BLaER1 (cell line): Measurements from ENCODE around the gene CAV2.
"Not testable (repeated sequence)": the region's sequence is repeated elsewhere in the genome, so short reads cannot be mapped to it uniquely, and the experiment has no call there.

Source experiments
- H3K27ac ChIP-seq: shearing (Covaris generic); formaldehyde crosslinking; 2 replicates; pipeline ENCODE4 v1.8.1; 2022
- H3K27me3 ChIP-seq: shearing (Covaris generic); formaldehyde crosslinking; 2 replicates; pipeline ENCODE4 v1.8.1; 2022
- H3K36me3 ChIP-seq: shearing (Covaris generic); formaldehyde crosslinking; 2 replicates; pipeline ENCODE4 v1.8.1; 2022
- H3K4me1 ChIP-seq: shearing (Covaris generic); formaldehyde crosslinking; 2 replicates; pipeline ENCODE4 v1.8.1; 2022
- H3K4me2 ChIP-seq: shearing (Covaris generic); formaldehyde crosslinking; 2 replicates; pipeline ENCODE4 v1.8.1; 2022
- H3K4me3 ChIP-seq: shearing (Covaris generic); formaldehyde crosslinking; 2 replicates; pipeline ENCODE4 v1.8.1; 2022
- H3K9ac ChIP-seq: shearing (Covaris generic); formaldehyde crosslinking; 2 replicates; pipeline ENCODE4 v1.8.1; 2022
- H3K9me3 ChIP-seq: shearing (Covaris generic); formaldehyde crosslinking; 2 replicates; pipeline ENCODE4 v1.8.1; 2022
- H4K20me1 ChIP-seq: shearing (Covaris generic); formaldehyde crosslinking; 2 replicates; pipeline ENCODE4 v1.8.1; 2022
- Cebpa-rat ChIP-seq: shearing (Covaris generic); IDR thresholded peaks from 2 replicates; pipeline ENCODE4 v1.8.1; 2022

The CAV2 gene

DNA sequence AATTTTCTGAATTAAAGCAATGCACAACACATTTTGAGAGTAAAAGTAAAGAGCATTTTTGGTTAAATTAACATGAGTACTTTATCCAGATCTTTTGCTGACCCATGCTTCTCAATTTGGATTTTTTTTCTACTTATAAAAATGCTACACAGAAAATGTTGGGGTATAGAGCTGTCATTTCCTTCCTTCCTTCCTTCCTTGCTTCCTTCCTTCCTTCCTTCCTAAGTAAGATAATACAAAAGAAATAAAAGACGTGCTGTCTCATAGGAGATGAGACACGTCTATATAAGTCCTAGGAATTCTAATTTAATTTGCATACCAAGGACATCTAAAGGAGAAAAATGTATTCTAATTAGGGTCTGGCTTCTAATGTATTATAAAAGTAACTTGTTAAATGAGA, 31.0 kb upstream of the CAV2 start:
- no peaks in the 10 kb centered on the region for H3K9me3 ChIP-seq
- H3K4me1 ChIP-seq: no peaks in the 10 kb centered on the region
- H3K4me3 ChIP-seq: no peak overlapping the region
- H3K4me2 ChIP-seq: no peak overlapping the region
- no peaks in the 10 kb centered on the region for H3K36me3 ChIP-seq
- H3K27ac ChIP-seq: no peak overlapping the region
- TF ChIP-seq Cebpa-rat: no peak
- no peaks in the 10 kb centered on the region for H4K20me1 ChIP-seq
- H3K9ac ChIP-seq: no peak overlapping the region
- no peaks in the 10 kb centered on the region for H3K27me3 ChIP-seq

DNA sequence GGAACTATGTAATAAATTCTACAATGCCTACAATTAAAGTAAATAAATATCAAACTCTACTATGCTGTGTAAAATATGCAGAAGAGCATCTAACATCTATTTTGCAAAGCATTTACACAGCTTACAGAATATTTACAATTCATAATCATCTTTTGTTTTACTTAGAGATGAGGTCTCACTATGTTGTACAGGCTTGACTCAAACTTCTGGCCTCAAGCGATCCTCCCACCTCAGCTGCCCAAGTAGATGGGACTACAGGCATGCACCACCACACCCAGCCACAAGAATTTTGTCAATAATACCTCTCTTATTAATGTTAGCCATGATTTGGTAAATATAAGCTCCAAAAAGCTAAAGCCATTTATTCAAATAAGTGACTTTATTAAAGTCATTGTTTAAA, 21.9 kb upstream of the CAV2 start:
- Histone ChIP-seq H3K4me3 (no peak overlapping the region), H3K4me1 (no peaks in the 10 kb centered on the region), H3K36me3 (no peaks in the 10 kb centered on the region), H3K9me3 (0 out of 2 replicates have a peak, but pooled peaks cover 6% of the 10 kb centered on the region), H3K27me3 (no peaks in the 10 kb centered on the region), H4K20me1 (no peaks in the 10 kb centered on the region), H3K27ac (no peak overlapping the region), H3K4me2 (no peak overlapping the region), H3K9ac (no peak overlapping the region)
- no peak for TF ChIP-seq Cebpa-rat

DNA sequence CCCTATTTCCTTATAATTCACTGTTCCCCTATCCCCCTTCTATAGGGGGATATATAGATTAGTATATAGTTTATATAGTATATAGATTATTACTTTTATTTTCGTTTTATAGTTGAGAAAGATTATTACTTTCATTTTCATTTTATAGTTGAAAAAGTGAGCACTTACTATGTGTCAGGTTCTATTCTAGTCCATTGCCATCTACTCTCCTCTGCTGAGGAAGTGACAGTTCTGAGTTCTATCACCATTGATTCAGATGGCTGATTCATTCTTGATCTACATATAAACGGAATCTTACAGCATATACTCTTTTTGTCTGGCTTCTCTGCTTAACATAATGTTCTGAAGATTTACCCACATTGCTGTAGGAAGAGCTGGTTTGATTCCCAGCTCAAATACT, 20.7 kb upstream of the CAV2 start:
- no peak for TF ChIP-seq Cebpa-rat
- Histone ChIP-seq H3K9ac (no peak overlapping the region), H3K4me3 (no peak overlapping the region), H3K4me2 (no peak overlapping the region), H3K9me3 (0 out of 2 replicates have a peak, but pooled peaks cover 6% of the 10 kb centered on the region), H3K36me3 (no peaks in the 10 kb centered on the region), H3K4me1 (no peaks in the 10 kb centered on the region), H3K27me3 (no peaks in the 10 kb centered on the region), H3K27ac (no peak overlapping the region), H4K20me1 (no peaks in the 10 kb centered on the region)

DNA sequence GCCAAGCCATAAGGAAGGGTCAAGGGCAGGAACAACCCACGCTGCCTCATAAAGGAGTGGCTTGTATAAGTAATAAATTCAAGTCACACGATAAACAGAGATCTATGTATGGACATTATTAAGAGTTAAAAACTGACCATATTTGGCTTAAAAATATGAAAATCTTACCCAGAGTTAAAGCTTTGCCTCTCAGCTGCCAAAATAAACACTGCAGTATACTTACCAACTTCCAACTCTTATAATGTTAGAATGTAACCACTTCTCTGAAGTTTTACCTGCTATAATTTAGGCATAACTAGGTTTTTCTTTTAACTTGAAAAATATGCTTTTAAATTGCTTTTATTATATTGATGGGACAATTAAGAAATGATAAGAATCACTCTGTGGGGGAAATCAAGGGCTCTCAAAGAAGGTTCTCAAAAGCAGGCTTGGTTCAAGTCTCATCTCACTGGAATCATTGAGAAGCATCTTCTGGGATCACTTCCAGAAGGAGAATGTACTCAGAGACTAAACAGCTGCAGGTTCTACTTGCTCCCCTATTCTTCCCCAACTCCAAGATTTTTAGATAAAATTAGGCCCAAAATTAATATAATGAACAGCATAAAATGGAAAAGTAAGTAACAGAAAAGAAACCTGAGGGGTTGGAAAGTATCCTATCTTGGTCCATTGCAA, 16.1 kb upstream of the CAV2 start:
- no peak for TF ChIP-seq Cebpa-rat
- no peaks in the 10 kb centered on the region for H3K9me3 ChIP-seq
- H3K27me3 ChIP-seq: no peaks in the 10 kb centered on the region
- H3K4me2 ChIP-seq: no peak overlapping the region
- H3K4me3 ChIP-seq: no peak overlapping the region
- no peaks in the 10 kb centered on the region for H3K4me1 ChIP-seq
- no peak overlapping the region for H3K27ac ChIP-seq
- no peak overlapping the region for H3K9ac ChIP-seq
- H4K20me1 ChIP-seq: no peaks in the 10 kb centered on the region
- no peaks in the 10 kb centered on the region for H3K36me3 ChIP-seq

DNA sequence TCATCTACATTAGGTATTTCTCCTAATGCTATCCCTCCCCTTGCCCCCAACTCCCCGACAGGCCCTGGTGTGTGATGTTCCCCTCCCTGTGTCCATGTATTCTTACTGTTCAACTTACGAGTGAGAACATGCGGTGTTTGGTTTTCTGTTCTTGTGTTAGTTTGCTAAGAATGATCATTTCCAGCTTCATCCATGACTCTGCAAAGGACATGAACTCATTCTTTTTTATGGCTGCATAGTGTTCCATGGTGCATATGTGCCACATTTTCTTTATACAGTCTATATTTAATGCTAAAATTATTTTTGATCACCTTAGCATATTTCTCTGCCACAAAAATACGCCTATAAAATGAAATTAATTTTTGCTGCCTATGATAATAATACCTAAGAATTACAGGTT, 15.1 kb upstream of the CAV2 start:
- not testable (repeated sequence) for H3K4me1 ChIP-seq, H3K9me3 ChIP-seq, H3K27me3 ChIP-seq, H4K20me1 ChIP-seq, H3K9ac ChIP-seq, H3K4me2 ChIP-seq, H3K4me3 ChIP-seq, H3K36me3 ChIP-seq, H3K27ac ChIP-seq

DNA sequence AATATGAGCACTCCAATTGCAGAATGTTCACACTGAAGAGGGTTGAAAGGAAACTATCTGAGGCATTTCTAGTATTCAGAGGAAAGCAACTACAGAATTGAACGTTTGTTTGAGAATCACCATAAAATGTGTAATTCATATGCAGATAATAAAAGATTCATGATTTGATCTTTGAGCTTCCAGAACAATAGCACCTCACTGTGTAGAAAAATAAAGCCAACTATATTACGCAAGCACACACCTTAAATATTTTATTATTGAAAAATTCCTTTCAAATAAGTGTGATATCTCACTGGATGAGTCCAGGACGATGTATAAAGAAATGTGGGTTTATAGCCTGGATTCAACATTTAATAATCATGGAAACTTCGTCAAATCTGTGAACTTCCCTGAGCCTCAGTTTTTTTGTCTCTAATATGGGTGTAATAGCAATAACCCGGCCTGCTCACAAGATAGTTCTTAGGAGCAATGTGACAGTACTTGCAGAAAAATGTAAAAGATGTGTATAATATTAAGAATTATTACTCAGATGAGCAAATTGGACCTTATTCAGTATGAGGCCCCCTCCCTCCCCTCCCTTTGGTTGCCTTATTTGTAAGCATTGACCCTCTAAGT, 11.5 kb upstream of the CAV2 start:
- Histone ChIP-seq H4K20me1 (no peaks in the 10 kb centered on the region), H3K4me1 (no peaks in the 10 kb centered on the region), H3K9ac (no peak overlapping the region), H3K9me3 (no peaks in the 10 kb centered on the region), H3K27me3 (no peaks in the 10 kb centered on the region), H3K4me2 (no peak overlapping the region), H3K36me3 (no peaks in the 10 kb centered on the region), H3K27ac (no peak overlapping the region), H3K4me3 (no peak overlapping the region)
- no peak; the same call in 1 of the 2 replicates for TF ChIP-seq Cebpa-rat

DNA sequence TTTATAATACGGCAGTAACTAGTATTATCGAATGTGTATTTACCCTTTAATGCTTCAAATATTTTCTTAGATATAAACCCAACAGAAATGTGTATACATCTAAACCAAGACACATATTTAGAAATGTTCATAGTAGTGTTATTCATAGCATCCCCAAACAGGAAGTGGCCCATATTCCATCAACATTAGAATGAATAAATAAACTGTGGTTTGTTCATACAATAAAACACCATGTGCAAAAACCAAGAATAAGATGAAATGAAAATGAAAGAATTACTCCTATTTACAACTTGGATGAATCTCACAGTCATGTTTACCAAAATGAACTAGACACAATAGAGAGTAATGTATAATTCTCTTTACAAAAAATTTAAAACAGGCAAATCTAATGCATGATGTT, 9.2 kb upstream of the CAV2 start:
- H3K27me3 ChIP-seq: no peaks in the 10 kb centered on the region
- H4K20me1 ChIP-seq: no peaks in the 10 kb centered on the region
- no peak for TF ChIP-seq Cebpa-rat
- H3K27ac ChIP-seq: no peak overlapping the region
- no peak overlapping the region for H3K4me2 ChIP-seq
- no peaks in the 10 kb centered on the region for H3K36me3 ChIP-seq
- no peaks in the 10 kb centered on the region for H3K9me3 ChIP-seq
- H3K4me3 ChIP-seq: no peak overlapping the region
- no peaks in the 10 kb centered on the region for H3K4me1 ChIP-seq
- no peak overlapping the region for H3K9ac ChIP-seq

DNA sequence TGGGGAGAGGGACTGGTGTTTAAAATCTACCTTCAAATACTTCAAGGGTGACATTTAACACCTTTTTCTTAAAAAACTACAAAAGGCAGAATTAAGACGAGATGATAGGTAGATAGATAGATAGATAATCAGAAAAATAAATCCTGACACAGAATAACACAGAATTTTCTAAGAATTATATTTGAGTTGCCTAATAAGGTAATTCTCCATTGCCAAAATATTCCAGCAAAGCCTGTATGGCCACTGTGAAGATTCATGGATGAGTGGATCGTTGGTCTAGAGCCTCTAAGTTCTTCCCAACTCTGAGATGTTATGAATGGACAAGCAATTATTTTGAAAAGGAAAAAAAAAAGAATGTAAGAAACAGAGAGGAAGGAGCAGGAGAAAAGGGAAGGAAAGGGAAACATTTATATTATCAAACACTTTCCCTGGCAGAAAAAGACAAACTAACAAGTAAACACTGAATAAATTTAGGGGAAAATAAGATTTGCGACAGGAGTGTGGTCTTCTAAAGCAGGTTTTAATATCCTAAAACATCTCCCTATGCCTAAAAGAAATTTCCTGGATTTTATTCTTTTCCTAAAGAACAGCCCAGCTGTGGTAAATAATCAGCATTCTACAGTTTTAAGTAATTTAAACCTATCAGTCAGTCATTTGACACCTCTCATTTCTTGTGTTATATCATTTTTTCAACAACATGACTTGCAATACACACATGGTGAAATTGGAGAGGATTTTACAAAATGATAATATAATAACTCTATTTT, 7.5 kb upstream of the CAV2 start:
- Histone ChIP-seq H3K4me1 (no peaks in the 10 kb centered on the region), H4K20me1 (no peaks in the 10 kb centered on the region), H3K9ac (no peak overlapping the region), H3K27ac (no peak overlapping the region), H3K27me3 (no peaks in the 10 kb centered on the region), H3K36me3 (no peaks in the 10 kb centered on the region), H3K4me2 (no peak overlapping the region), H3K4me3 (no peak overlapping the region), H3K9me3 (no peaks in the 10 kb centered on the region)
- TF ChIP-seq Cebpa-rat: no peak

DNA sequence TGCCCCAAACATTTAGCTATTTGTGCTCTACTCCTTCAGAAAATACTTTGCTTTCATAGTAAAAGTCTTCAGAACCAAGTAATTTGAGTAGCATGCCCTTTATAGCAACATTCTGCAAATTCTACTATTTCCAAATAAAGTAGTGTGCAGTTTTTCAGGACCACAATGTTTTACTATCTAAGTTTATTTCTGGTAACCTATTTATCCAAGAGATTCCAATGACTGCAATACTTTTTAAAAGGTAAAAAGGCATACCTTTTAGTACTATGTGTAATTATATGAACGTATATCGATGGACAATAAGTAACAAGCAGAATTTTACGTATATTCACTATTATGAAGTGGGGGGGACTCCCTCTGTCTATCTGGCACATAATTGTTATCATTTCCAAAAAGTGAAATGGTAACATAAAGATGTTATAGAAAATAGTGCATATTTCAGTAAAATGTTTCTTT, 6.9 kb upstream of the CAV2 start:
- H3K27me3 ChIP-seq: no peaks in the 10 kb centered on the region
- no peak overlapping the region for H3K27ac ChIP-seq
- no peak overlapping the region for H3K9ac ChIP-seq
- H3K4me3 ChIP-seq: no peak overlapping the region
- H3K4me2 ChIP-seq: no peak overlapping the region
- no peaks in the 10 kb centered on the region for H3K9me3 ChIP-seq
- H3K4me1 ChIP-seq: no peaks in the 10 kb centered on the region
- TF ChIP-seq Cebpa-rat: no peak
- no peaks in the 10 kb centered on the region for H3K36me3 ChIP-seq
- no peaks in the 10 kb centered on the region for H4K20me1 ChIP-seq

DNA sequence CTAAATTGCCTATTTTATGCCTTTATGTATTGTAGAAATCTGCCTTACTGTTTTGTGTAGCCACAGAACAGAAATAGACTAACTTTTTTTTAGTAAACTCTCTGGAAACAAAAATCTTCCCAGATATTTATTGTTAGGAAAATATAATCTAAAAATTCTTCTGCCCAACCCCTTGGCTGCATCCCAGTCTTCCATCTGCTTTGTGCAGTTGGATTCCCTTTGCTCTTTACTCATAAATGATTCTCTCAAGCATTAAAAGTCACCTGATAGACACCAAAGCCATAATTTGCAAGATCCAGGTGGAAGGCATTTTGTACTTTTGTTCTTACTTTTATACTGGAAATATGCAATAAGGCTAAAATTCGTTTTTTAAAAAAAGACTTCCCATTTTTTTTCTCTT, 6.1 kb upstream of the CAV2 start:
- Histone ChIP-seq H3K36me3 (no peaks in the 10 kb centered on the region), H4K20me1 (no peaks in the 10 kb centered on the region), H3K4me1 (no peaks in the 10 kb centered on the region), H3K27me3 (no peaks in the 10 kb centered on the region), H3K27ac (no peak overlapping the region), H3K4me2 (no peak overlapping the region), H3K4me3 (no peak overlapping the region), H3K9ac (no peak overlapping the region), H3K9me3 (no peaks in the 10 kb centered on the region)
- no peak for TF ChIP-seq Cebpa-rat
